GM18907 (cell line): ENCODE results near the gene IPPK.

Source experiments
- ATAC-seq: cut with Tn5 transposase; IDR thresholded peaks from one replicate; pipeline ENCODE4 v1.9.1; 2021; ENCODE audit warnings: mild to moderate bottlenecking, moderate library complexity; ENCODE audit not compliant: unreplicated experiment

Gene IPPK, protein sequence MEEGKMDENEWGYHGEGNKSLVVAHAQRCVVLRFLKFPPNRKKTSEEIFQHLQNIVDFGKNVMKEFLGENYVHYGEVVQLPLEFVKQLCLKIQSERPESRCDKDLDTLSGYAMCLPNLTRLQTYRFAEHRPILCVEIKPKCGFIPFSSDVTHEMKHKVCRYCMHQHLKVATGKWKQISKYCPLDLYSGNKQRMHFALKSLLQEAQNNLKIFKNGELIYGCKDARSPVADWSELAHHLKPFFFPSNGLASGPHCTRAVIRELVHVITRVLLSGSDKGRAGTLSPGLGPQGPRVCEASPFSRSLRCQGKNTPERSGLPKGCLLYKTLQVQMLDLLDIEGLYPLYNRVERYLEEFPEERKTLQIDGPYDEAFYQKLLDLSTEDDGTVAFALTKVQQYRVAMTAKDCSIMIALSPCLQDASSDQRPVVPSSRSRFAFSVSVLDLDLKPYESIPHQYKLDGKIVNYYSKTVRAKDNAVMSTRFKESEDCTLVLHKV

DNA sequence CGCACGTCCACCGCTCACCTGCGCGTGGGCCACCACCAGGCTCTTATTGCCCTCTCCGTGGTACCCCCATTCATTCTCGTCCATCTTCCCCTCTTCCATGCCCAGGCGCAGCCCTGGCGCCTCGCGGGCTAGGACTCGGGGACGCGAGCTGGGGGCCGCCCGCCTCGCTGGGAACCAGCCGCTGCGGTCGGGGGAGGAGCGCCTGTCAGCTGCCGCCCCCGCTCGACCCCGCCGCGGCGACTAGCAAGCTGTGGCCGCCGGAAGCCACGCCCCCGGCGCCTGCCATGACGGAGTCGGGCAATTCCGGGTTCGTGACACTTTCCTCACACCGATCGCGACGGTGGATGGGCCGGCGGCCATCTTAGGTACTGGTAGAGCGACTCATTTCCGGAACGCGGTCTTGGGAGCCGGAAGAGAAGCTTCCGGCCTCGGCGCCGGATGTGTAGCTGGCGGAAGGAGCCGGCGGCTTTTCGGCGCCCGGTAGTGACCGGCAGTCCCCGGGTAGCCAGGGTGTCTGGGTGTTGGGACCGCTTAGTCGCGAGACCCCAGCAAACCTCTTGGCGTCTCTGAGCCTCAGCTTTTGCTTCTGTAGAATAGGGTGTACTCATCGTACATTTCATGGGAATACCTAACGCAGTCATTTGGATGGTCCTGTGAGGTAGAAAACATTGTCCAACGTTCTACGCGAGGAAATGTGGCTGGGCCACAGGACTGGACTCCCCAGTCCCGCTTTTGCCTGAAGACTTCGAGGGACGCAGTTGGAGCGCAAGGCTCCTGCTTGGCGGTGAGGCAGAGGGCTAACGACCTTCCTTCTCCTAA is at the start of gene IPPK:
TSS of gene IPPK (minus strand) at position 242 of the 819 bp plus-strand sequence. CDS start at position 99, 143 bp downstream.
- ATAC-seq = peak; percentile 93

DNA sequence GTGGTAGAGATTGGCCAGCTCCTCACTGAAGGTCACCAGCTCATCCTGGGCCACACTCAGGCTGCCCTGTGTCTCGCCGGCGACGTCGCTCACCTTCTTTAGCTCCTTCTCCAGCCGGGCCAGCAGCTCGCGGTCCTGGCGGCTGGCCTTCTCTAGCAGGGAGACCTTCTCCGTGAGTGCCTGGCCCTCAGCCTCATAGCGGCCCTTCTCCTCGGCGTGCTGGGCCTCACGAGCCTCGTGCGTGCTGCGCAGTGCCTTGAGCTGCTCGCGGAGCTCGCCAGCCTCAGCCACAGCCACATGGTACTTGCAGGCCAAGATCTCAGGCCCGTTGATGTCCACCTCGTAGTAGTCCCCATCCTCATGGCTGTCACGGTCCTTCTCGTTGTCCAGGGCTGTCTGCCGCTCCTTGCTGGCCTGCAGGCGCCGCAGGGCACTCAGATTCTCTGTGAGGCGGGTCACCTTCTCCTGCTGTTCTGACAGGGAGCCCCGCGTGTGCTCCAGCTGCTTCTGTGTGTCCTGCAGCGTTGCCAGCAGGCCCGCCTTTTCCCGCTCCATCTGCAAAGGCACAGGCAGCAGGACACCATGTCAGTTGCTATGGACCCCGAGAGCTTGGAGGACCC is 49.2 kb upstream of the IPPK start:
- ATAC-seq = no peak

DNA sequence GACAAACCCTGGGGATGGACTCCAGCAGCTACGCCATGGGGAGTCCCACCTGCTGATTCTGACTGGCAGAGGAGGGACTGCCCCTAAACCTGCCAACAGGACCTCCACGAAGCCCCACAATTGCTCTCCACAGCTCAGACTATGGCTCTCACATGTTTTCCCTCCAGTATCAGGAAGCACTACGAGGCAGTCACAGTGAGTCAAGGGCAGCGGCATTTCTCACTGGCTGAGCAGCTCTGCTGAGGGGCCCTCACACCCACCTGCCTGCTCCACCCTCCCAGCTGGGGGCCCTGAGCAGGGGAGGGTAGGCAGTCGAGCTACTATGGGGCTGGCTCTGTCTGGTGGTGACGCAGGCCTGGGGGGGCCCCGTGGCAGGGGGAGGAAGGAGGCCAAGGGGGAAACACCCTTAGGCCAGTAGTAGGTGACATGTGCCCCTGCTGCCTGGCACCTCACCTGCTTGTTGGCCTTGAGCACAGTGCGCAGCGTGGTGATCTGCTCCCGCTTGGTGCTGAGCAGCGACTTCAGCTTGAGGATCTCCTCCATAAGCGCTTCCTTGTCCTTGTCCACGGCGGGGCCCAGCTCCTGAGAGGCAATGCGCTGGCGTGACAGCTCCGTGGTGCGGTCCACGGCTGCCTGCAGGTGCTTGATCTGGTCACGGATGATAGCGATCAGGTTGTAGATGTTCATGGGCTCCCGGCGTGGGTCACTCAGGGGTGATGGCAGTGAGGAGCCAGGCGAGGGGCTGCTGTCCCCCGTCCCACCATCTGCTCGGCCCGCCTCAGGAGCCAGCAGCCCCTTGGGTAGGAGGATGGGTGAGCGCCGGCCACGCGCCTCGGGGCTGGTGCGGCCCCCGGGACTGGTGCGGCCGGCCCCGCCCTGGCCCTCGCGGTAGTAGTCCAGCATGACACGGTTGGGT is 48.4 kb upstream of the IPPK start:
- ATAC-seq = no peak

DNA sequence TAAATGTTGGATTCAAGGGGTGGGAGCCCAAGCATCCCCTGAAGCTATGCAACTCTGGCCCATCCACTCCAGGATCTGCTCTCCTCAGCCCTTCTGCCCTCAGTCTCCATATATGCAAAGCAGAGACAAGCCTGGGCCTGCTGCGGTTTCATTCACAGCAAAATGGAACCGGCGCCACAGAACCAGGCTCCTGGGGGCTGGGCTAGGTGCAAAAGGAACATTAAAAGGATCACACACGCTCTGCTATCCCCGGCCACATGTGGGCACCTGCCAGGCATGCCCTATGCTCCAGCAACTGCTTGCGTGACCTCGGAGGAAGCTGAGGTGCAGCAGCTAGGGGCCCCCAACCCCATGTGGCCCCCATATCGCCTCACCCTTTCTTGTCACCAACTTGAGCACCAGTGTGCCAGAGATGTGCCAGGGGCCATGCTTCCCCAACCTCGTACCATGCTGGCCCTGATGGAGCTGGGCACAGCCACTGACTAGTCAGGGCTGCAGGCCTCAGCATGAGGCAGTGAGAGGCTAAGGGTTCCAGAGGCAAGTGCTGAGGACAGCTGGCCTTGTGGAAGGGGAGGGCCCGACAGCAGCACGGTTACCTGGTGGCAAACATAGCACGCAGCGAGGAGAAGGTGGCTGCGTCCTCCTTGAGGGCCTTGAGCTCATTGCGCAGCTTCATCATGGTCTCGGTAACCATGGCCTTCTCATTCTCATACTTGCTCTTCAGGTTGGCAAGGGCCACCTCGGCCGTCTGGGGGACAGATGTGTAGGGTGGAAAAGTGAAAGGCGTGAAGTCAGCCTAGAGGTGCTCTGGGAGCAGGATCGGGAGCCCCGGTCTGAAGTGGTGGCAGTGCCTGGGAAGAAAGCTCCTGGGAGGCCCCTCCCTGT is 47.5 kb upstream of the IPPK start:
- ATAC-seq = peak; percentile 43

DNA sequence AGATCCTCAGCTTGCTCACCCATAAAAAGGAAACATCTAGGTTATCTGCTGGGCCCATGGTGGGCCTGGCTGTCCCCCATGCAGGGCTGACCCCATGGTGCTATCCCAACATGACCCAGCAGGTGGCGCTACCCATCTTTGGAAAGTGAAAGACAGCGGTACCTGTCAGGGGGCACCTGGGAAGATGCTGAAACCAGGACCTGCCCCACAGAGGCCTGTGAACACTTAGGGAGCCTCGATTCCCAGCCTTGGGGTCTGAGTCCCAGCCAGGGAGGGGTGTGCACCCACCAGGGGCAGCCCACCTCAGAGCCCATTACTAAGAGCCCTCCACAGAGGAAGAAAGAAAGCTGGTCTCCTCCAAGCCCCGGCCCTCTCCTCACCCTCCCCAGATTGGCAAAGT is 46.6 kb upstream of the IPPK start:
- ATAC-seq = no peak

DNA sequence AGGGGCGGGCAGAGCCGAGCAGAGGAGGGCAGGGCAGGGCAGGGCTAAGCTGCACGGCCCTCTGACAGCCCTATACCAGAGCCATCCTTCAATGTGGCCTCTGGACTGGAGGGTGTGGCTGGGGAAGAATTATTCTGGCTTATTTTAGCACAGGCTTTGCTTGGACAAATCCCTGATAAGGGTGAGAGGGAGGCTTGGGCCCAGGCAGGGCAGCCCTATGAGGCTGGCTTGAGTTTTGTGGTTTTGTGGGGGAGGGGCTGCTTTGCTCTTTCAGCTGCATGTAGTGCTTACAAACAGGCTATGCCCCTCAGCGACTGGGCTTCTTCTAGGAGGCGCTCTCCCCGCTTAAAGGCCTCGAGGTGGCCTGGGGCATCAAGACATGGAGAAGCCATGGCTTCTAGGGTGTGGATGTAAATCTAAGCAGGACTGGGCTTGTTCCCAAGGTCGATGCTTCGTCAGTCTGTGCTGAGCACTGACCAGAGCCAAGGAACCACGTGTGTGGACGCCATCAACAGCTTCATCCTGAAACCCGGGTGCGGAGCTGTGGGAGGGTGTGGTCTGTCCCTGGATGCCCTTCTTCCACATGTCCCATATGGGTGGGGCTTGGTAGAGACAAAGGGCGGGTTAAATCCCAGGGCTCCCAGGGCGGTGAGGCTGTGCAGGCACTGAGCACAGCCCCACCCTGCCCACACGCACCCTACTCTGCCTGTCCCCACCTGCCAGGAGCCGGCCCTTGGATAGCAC is 45.7 kb upstream of the IPPK start:
- ATAC-seq = no peak

DNA sequence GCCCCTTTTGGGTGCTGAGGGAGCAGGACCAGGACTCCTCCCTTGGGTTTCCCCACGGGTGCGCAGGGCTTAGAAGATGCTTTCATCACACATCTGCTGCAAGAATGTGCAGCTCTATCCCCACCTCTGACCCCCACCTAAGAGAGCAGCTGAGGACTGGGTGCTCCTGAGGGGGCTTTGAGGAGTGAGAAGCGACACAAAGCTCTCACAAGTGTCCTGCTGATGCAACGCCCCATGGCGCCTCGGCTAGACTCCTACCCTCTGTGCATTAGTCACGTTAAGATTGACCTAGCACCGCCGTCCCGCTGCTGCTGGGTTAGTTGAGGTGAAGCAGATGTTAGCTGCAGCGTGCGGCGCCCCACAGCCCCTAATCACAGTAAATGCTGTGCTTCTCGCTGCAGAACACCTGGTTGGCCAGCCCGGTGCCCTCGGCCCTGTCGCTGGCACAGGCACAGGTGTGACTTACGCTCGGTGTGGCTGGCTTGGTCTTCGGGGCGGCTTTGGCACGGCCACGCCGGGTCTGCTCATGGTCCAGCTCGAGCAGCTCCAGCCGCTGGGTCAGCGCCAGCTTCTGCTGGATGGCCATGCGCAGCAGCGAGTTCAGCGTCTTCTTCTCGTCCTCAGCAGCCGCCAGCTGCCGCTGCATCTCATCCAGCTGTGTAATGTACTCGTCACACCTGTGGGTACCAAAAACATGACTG is 45.0 kb upstream of the IPPK start:
- no peak for ATAC-seq

DNA sequence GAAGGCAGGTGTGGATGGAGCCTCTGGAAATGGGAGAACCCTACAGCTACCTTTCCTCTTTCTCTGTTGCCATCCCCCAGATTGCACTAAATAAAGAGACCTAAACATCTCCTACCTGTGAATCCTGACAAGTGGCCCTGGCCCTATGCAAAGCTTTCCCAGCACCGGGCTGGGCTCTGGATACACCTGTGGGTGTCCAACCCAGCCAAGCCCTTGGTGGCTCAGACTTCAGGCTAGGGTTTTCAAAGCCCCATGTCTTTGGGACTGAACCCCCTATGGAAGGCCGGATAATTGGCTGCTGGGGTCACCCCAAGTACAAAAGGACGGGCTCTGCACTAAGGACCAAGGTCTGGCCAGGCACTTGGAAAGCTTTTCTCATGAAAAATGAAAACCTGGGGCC is 44.1 kb upstream of the IPPK start:
- no peak for ATAC-seq

DNA sequence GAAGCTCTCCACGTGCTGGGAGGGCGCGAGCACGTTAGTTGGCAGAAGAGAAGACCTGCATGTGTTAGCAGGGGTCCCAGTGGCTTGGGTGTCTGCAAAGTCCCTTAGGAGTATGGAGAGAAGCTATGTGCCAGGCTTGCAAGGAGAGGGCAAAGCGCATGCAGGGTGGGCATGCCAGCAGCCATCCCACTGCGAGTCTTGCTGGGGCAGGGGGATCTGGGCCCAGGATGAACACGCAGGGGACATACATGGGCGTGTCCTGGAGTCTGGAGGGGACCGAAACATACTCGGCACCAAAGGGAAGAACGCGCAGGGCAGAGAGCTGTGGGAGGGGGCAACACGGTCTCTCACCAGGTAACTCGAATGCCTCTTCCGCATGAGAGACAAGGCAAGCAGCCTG is 43.6 kb upstream of the IPPK start:
- no peak for ATAC-seq

DNA sequence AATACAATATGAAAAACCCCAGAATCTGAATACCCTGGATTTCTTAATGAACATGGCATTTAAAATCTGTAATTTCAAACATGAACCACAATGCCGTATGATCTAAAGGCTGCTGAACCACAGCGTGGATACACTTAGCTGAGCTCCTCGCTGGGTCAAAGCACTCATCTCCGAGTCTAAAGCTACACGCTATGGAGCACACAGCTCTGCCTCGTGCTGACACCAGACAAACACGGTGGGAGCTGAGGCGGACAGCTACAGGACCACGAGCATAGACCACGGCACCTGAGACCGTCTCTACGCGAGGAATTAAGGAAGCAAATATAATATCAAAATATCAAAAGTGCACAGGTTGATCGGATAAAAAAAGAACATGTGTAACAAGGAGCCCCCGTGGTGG is 42.8 kb upstream of the IPPK start:
- no peak for ATAC-seq

DNA sequence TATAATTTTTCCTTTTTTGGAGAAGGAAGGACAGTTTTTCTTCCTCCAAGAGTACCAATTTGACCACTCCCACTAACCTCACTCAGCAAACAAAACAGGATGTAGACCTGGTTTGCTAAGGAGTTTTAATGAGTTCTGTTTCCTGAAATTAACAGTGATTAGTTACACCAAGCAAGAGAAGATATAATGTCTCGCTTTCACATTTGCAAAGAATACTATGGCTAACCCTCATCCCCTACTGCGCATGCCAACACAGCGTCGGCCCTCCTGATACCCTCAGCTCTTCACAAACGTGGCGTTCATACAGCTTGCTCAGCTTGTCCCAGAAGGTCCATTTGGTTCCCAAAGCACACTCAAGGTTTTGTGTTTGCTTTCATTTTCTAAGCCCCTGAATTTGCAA is 41.9 kb upstream of the IPPK start:
- no peak for ATAC-seq

DNA sequence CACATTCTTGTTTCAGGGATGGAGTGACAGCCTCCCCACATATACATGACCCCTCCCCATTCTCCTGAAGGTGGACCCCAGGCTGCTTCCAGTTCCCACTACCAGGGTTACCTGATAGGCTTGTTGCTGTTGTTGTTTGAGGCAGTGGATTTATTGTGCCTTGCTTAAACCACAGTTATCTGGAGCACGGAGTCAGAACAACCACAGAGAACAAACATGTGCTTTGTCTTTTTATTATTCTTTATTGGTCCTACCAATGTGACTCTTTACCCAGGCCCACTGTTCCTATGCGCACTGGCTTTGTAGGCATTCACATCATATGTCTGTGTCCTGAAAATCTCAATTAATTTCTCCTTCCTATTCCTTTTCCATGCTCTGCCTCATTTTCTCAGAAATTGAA is 41.2 kb upstream of the IPPK start:
- ATAC-seq = no peak

DNA sequence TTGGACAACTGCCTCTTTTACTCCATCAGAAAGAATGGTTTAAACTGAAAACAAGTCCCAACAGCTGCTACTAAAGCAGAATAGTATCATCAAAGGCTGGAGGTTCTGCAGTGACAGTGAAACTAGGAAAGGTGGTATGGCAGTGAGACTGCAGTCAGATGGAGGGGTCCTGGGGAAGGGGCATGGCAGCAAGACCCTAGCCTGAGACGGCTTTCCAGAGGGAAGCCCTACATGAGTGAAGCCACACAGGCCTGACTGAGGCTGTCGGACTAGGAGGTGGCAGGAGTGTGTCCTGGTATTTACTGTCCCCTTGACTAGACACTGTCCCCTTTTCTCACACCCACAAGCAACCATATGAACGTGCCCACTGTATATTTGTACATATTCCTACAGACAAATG is 40.4 kb upstream of the IPPK start:
- no peak for ATAC-seq

DNA sequence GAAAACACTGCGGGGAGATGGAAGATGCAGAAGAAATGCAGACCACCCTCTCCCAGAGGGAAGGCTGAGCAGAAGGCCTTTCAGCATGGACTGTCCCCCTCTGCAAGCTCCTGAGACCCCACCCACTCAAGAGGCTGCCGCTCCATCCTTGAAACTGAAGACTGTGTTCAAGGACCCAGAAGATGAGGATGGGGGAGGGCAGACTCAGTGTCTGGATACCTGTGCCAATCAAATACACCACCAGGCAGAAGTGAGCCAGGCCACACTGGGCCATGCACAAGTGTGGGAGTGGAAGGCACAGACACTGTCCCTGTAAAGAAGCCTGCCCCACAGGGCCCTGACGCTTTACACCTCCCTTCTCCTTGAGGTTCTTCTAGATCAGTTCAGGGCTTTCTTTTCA is 40.0 kb upstream of the IPPK start:
- no peak for ATAC-seq

DNA sequence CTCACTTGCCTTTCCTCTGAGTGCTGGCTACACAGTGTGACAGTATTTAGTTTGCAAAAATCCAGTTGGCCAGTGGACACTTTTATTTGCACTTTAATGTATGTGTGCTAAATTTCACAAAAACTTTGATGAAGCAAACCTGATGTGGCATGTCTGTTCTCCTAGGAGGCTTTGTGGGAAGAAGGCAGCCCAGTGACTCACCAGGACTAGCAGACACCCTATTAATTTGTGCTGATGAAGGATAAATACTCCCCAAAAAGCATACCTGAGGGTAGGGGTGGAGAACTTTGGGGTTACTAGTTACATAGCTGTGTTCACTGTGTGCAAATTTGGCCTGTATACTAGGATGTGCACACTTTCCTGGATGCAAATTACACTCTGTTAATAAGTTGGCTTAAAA is 39.3 kb upstream of the IPPK start:
- ATAC-seq = no peak

DNA sequence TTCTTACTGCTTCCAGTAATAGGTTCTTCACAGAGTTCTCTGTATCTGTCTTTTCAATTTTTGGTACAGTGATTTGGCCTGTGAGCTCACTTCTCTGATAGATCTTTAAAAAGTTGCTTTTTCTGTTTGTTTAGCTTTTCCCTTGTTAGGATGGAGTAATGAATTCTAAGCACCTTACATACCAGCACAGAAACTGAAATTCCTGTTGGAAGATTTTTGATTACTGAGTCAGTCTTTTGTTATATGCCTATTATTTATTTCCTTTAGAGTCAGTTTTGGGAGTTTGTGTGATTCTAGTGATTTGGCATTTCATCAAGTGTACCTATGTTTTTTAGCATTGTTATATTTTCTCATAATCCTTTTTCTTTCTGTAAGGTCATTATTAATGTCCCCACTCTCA is 37.6 kb upstream of the IPPK start:
- no peak for ATAC-seq

DNA sequence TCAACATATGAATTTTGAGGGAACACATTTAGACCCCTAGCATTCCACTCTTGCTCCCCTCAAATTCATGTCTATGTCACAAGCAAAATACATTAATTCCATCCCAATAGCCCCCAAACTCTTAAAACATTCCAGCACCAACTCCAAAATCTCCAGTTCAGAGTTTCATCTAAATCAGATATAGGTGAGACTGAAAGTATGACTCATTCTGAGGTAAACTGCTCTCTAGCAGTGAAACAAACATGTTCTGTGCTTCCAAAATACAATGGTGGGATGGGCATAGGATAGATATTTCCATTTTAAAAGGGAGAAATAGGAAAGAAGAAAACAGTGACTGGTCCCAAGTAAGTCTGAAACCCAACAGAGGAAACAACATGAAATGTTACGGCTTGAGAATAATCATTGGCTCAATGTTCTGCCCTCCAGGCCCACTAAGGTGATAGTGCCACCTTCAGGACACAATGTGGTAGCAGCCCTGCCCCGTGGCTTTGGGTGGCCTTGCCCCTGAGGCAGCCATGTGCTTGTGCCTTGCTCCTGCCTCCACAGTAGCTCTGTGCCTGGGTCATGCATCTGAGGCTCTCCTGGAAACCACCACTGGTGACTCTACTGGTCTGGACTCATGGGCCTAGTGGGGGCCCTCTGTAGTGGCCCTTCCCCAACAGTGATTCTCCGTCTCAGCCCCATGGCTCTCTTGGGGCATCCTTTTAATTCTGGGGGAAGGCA is 36.4 kb upstream of the IPPK start:
- ATAC-seq = peak; percentile 53

DNA sequence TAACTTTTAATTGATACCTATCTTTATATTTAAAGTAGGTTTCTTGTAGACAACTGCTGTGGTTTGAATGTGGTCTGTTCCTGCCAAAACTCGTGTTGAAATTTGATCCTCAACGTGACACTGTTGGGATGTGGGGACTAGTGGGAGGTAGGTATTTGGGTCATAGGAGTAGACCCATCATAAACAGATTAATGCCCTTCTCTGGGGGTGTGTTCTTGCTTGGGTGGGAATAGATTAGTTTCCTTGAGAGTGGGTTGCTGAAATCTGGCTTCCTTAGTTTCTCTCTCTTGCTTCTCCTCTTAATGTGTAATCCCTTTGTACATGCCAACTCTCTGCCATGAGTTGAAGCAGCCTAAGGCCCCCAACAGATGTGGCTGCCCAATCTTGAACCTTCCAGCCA is 34.6 kb upstream of the IPPK start:
- ATAC-seq = no peak
